PC-3 (cell line): ENCODE measurements around the gene DUSP22. TPM values are rescaled to one million over a fixed set of nuclear protein-coding genes. Genes with fewer than 3 reads are reported as not detected.
"Not testable (repeated sequence)": the region's sequence is repeated elsewhere in the genome, so short reads cannot be mapped to it uniquely, and the experiment has no call there.

Experiments
- ATAC-seq: fragments of 200-7000 bp; cut with Tn5 transposase; 2 replicates; pipeline ENCODE4 v1.9.1; 2020; ENCODE audit warnings: mild to moderate bottlenecking, moderate library complexity
- BruUV-seq: library from RNA; stranded (reverse); fragments of 400-500 nt; replicated peaks from 2 replicates; lab custom pipeline; 2021; lab: Mats Ljungman, UMichigan
- CTCF ChIA-PET: fragments of 300-600 bp; sonication (Branson Sonifier 250); formaldehyde crosslinking; loops from one replicate; lab custom pipeline; 2022; ENCODE audit warnings: antibody characterized with exemption; lab: Charles Lee
- POLR2A ChIA-PET: fragments of 300-600 bp; sonication (Branson Sonifier 250); formaldehyde crosslinking; loops from one replicate; lab custom pipeline; 2022; ENCODE audit warnings: antibody characterized with exemption; ENCODE audit not compliant: unreplicated experiment; lab: Charles Lee
- DNase-seq: peaks from one replicate; pipeline ENCODE4 v3.0.0-alpha.2; 2015
- H2AFZ ChIP-seq: fragments of 300-600 bp; sonication (generic); 2 replicates; pipeline ENCODE4 v1.6.0; 2016; ENCODE audit warnings: antibody characterized with exemption, low read length
- H3F3A ChIP-seq: fragments of 300-600 bp; sonication (generic); one replicate; pipeline ENCODE4 v1.6.0; 2017; ENCODE audit warnings: antibody characterized with exemption, low read length, control low read depth, mild to moderate bottlenecking; ENCODE audit not compliant: unreplicated experiment
- H3K27ac ChIP-seq: fragments of 300-600 bp; sonication (generic); 2 replicates; pipeline ENCODE4 v1.5.1; 2016; ENCODE audit warnings: mild to moderate bottlenecking, low read length
- H3K27me3 ChIP-seq: fragments of 300-600 bp; sonication (generic); 2 replicates; pipeline ENCODE4 v1.6.1; 2016; ENCODE audit warnings: low read length, mixed read lengths
- H3K36me3 ChIP-seq: fragments of 300-600 bp; sonication (generic); 2 replicates; pipeline ENCODE4 v1.6.1; 2016; ENCODE audit warnings: low read depth, mixed run types, low read length, mixed read lengths
- H3K4me1 ChIP-seq: fragments of 300-600 bp; sonication (generic); 2 replicates; pipeline ENCODE4 v1.5.1; 2016; ENCODE audit warnings: low read length; ENCODE audit not compliant: insufficient read depth
- H3K4me2 ChIP-seq: fragments of 300-600 bp; sonication (generic); 2 replicates; pipeline ENCODE4 v1.6.0; 2016; ENCODE audit warnings: low read length
- H3K4me3 ChIP-seq: fragments of 300-600 bp; sonication (generic); 2 replicates; pipeline ENCODE4 v1.5.1; 2016; ENCODE audit warnings: mild to moderate bottlenecking, low read length, mixed read lengths
- H3K79me2 ChIP-seq: fragments of 300-600 bp; sonication (generic); 2 replicates; pipeline ENCODE4 v1.6.1; 2017; ENCODE audit warnings: low read length, mixed read lengths
- H3K9ac ChIP-seq: fragments of 300-600 bp; sonication (generic); 2 replicates; pipeline ENCODE4 v1.6.0; 2016; ENCODE audit warnings: mild to moderate bottlenecking, low read length
- H3K9me2 ChIP-seq: fragments of 300-600 bp; sonication (generic); replicated peaks from 2 replicates; pipeline ENCODE4 v1.6.1; 2016; ENCODE audit warnings: mixed run types, low read length, mixed read lengths
- H3K9me3 ChIP-seq: fragments of 300-600 bp; sonication (generic); 2 replicates; pipeline ENCODE4 v1.6.1; 2016; ENCODE audit warnings: low read length, mixed read lengths
- H4K20me1 ChIP-seq: fragments of 300-600 bp; sonication (generic); 2 replicates; pipeline ENCODE4 v1.6.1; 2016; ENCODE audit warnings: low read length, mixed read lengths
- CTCF ChIP-seq: fragments of 300-600 bp; sonication (generic); conservative IDR thresholded peaks from 2 replicates; pipeline ENCODE4 v1.5.1; 2017; ENCODE audit warnings: antibody characterized with exemption, low read depth, mild to moderate bottlenecking, low read length
- EZH2 ChIP-seq: fragments of 300-600 bp; sonication (generic); IDR thresholded peaks from one replicate; pipeline ENCODE4 v1.6.1; 2017; ENCODE audit warnings: antibody characterized with exemption, mild to moderate bottlenecking, low read length; ENCODE audit not compliant: unreplicated experiment
- EZH2phosphoT487 ChIP-seq: fragments of 300-600 bp; sonication (generic); IDR thresholded peaks from 2 replicates; pipeline ENCODE4 v1.6.1; 2018; ENCODE audit warnings: mild to moderate bottlenecking, antibody characterized with exemption, low read length, borderline replicate concordance
- intact Hi-C: fragments of 100-400 bp; cut with micrococcal nuclease; formaldehyde crosslinking; loops from 2 replicates; pipeline ENCODE4 v1.9.0; 2023
- total RNA-seq: library from RNA; depleted of rRNA; stranded (reverse); fragments of >200 nt; gene quantifications from 2 replicates; pipeline ENCODE4 v1.2.3, GENCODE V29; 2014

The DUSP22 gene
- total RNA-seq, 1 experiment from 2014 or later, result 37.8 TPM

GRCh38 chr6:284486-284885 lies 7.8 kb upstream of the DUSP22 start:
- CTCF ChIA-PET, result no interaction called here
- BruUV-seq, result no TSS peak

GRCh38 chr6:285030-285771 lies 7.1 kb upstream of the DUSP22 start:
- CTCF ChIA-PET, result no interaction called here
- intact Hi-C loops, result no loop called here
- Histone ChIP-seq H3F3A (no peaks in the 10 kb centered on the region), H3K9me3 (no peaks in the 10 kb centered on the region), H3K9ac (no peak overlapping the region), H3K4me1 (no peaks in the 10 kb centered on the region), H3K9me2 (no peaks in the 10 kb centered on the region), H3K27me3 (peaks cover 19% of the 10 kb centered on the region; the same call in 1 of the 2 replicates), H3K4me3 (no peak overlapping the region), H4K20me1 (no peaks in the 10 kb centered on the region), H3K4me2 (no peak overlapping the region), H3K27ac (no peak overlapping the region), H3K79me2 (no peaks in the 10 kb centered on the region), H3K36me3 (no peaks in the 10 kb centered on the region), H2AFZ (no peak overlapping the region)
- DNase-seq (no peak), ATAC-seq (no peak)
- BruUV-seq, result no TSS peak
- POLR2A ChIA-PET, result no interaction called here
- TF ChIP-seq EZH2phosphoT487, result no peak
- no peak for TF ChIP-seq CTCF
- no peak for TF ChIP-seq EZH2

More at GRCh38 chr6:284486-284885, 7.8 kb upstream of the DUSP22 start:
- Histone ChIP-seq H3K4me3 (no peak overlapping the region), H3K79me2 (no peaks in the 10 kb centered on the region), H3K4me2 (no peak overlapping the region), H4K20me1 (no peaks in the 10 kb centered on the region), H3K27ac (no peak overlapping the region), H3K9ac (no peak overlapping the region), H3K9me3 (no peaks in the 10 kb centered on the region), H3K4me1 (no peaks in the 10 kb centered on the region), H3K9me2 (no peaks in the 10 kb centered on the region), H3K27me3 (peaks cover 19% of the 10 kb centered on the region; the same call in 1 of the 2 replicates), H2AFZ (no peak overlapping the region), H3K36me3 (no peaks in the 10 kb centered on the region), H3F3A (no peaks in the 10 kb centered on the region)
- intact Hi-C loops, result no loop called here
- TF ChIP-seq EZH2 (no peak), EZH2phosphoT487 (no peak), CTCF (no peak)
- no peak for ATAC-seq
- DNase-seq, result no peak
- POLR2A ChIA-PET, result no interaction called here

- CTCF ChIA-PET, result not testable (repeated sequence)
These were observed 6.4 kb upstream of the DUSP22 start for GRCh38 chr6:285902-286301.

More at GRCh38 chr6:285902-286301, 6.4 kb upstream of the DUSP22 start:
- H3K4me2 ChIP-seq, POLR2A ChIA-PET, H2AFZ ChIP-seq, intact Hi-C loops, H3K27ac ChIP-seq, ATAC-seq, H4K20me1 ChIP-seq, H3K36me3 ChIP-seq, BruUV-seq, H3K4me1 ChIP-seq, H3K9ac ChIP-seq, H3F3A ChIP-seq, H3K4me3 ChIP-seq, H3K9me3 ChIP-seq, H3K9me2 ChIP-seq, H3K79me2 ChIP-seq, DNase-seq: not testable (repeated sequence)
- H3K27me3 ChIP-seq, result peaks cover 19% of the 10 kb centered on the region; the same call in 1 of the 2 replicates
